Right lobe of liver (tissue), 6 donors: Measurements from ENCODE around the gene OPRL1. TPM values are rescaled to one million over a fixed set of nuclear protein-coding genes. Genes with fewer than 3 reads are reported as not detected.

Source experiments
- ATAC-seq, 4 donors: fragments of 200-7000 bp; cut with Tn5 transposase; one replicate each; pipeline ENCODE4 v1.9.1; 2020; ENCODE audit warnings: mild to moderate bottlenecking in 4 of 4, moderate library complexity in 4 of 4
- DNase-seq, 3 donors: peaks; one replicate each; pipeline ENCODE4 v3.0.0-alpha.2; 2020
- H3K27ac ChIP-seq, 3 donors: fragments of 200-600 bp; one replicate each; pipeline ENCODE4 v1.8.0; 2022
- H3K27me3 ChIP-seq, 2 donors: fragments of 200-600 bp; one replicate each; pipeline ENCODE4 v1.8.0; 2022
- H3K36me3 ChIP-seq, 4 donors: fragments of 200-600 bp; sonication (generic) in 1 of 4; one replicate each; pipeline versions ENCODE4 v1.5.1 to v1.8.0; 2017 to 2022; ENCODE audit warnings: control low read depth in 1 of 4
- H3K4me1 ChIP-seq, 4 donors: fragments of 200-600 bp; sonication (generic) in 1 of 4; one replicate each; pipeline versions ENCODE4 v1.5.1 to v1.8.0; 2017 to 2022; ENCODE audit warnings: control low read depth in 1 of 4
- H3K4me3 ChIP-seq, 3 donors: fragments of 200-600 bp; one replicate each; pipeline ENCODE4 v1.8.0; 2022
- H3K9me3 ChIP-seq, 4 donors: fragments of 200-600 bp; sonication (generic) in 1 of 4; one replicate each; pipeline versions ENCODE4 v1.5.1 to v1.8.0; 2017 to 2022; ENCODE audit warnings: control low read depth in 1 of 4
- POLR2A ChIP-seq: fragments of 450-650 bp; IDR thresholded peaks from one replicate; pipeline ENCODE4 v1.6.1; 2017; ENCODE audit warnings: antibody characterized with exemption, mild to moderate bottlenecking
- WGBS: methylation state at CpG from one replicate; pipeline ENCODE4 v1.1.6; 2018; ENCODE audit warnings: low coverage, low lambda C conversion rate; ENCODE audit not compliant: insufficient coverage; ENCODE audit errors: missing lambda C conversion rate; 5-methylcytosine and 5-hydroxymethylcytosine counted together
- intact Hi-C, 2 donors: fragments of 100-400 bp; cut with DNase I; formaldehyde crosslinking; loops; one replicate each; pipeline versions ENCODE4 v1.11.2 to v1.14.1; 2022
- total RNA-seq, 6 experiments: library from RNA; depleted of rRNA in 2 of 6; stranded (reverse); fragments of >200 nt in 2 of 6; fragmentation: NEBNext Ultra II Directional in 3 of 6; extraction: Animal tissue kit (Norgen Biotek cat#: 25700) in 3 of 6; gene quantifications; one replicate each; pipeline versions ENCODE4 v1.1.0 to v1.2.4, GENCODE V29; 2016 to 2023
- TF ChIP-seq, protein P1 (sequence below), 4 donors: fragments of 200-600 bp in 3 of 4; fragments of 450-650 bp in 1 of 4; IDR thresholded peaks; one replicate each; pipeline versions ENCODE4 v1.5.1 to v1.8.0; 2016 to 2022; ENCODE audit warnings: antibody characterized with exemption in 4 of 4, mild to moderate bottlenecking in 2 of 4
- donor health status: DM: no; HTN: yes; CAD: no.
- donor health status: DM: no; HTN: no; CAD: no.
- donor health status: DM: no; HTN: no; CAD: no.
- donor health status: DM: no; HTN: yes; CAD: no.
- donor health status: DM: no; HTN: yes; CAD: no.

The OPRL1 gene
- total RNA-seq, 6 experiments from 2014 or later: 0.13 to 0.32 (median 0.25) TPM; not detected in 1

GRCh38 chr20:64039293-64040160 is 40.4 kb upstream of the OPRL1 start:
- no peaks in the 10 kb centered on the region for H3K9me3 ChIP-seq
- WGBS: 15% methylated on average over 4 of the region's 17 CpGs
- peak; percentile 43 to 58 (median 48) for ATAC-seq
- peak overlapping the region in 1 of 3 donors; percentile 39 for H3K27ac ChIP-seq
- no peak for DNase-seq
- intact Hi-C loops: no loop called here
- peaks cover 0 to 7% (median 0%) of the 10 kb centered on the region in 4 donors for H3K4me1 ChIP-seq
- H3K4me3 ChIP-seq: peak overlapping the region; percentile 57 to 62 (median 61)
- no peaks in the 10 kb centered on the region for H3K36me3 ChIP-seq
- peaks cover 0 to 11% of the 10 kb centered on the region in 2 donors for H3K27me3 ChIP-seq
- TF ChIP-seq, protein P1, sequence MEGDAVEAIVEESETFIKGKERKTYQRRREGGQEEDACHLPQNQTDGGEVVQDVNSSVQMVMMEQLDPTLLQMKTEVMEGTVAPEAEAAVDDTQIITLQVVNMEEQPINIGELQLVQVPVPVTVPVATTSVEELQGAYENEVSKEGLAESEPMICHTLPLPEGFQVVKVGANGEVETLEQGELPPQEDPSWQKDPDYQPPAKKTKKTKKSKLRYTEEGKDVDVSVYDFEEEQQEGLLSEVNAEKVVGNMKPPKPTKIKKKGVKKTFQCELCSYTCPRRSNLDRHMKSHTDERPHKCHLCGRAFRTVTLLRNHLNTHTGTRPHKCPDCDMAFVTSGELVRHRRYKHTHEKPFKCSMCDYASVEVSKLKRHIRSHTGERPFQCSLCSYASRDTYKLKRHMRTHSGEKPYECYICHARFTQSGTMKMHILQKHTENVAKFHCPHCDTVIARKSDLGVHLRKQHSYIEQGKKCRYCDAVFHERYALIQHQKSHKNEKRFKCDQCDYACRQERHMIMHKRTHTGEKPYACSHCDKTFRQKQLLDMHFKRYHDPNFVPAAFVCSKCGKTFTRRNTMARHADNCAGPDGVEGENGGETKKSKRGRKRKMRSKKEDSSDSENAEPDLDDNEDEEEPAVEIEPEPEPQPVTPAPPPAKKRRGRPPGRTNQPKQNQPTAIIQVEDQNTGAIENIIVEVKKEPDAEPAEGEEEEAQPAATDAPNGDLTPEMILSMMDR (IDR thresholded peaks at IDR 0.05): no peak
- TF ChIP-seq POLR2A: no peak

GRCh38 chr20:64040231-64041039 is 39.4 kb upstream of the OPRL1 start:
- no peak for DNase-seq
- Histone ChIP-seq H3K27me3 (peaks cover 0 to 11% of the 10 kb centered on the region in 2 donors), H3K9me3 (no peaks in the 10 kb centered on the region), H3K4me1 (peaks cover 0 to 7% (median 0%) of the 10 kb centered on the region in 4 donors), H3K4me3 (no peak overlapping the region), H3K36me3 (no peaks in the 10 kb centered on the region), H3K27ac (no peak overlapping the region)
- intact Hi-C loops: no loop called here
- no peak for ATAC-seq
- TF ChIP-seq, protein P1 (IDR thresholded peaks at IDR 0.05): no peak
- TF ChIP-seq POLR2A: no peak
- 20% methylated on average over 2 of the region's 12 CpGs for WGBS

- no peaks in the 10 kb centered on the region for H3K9me3 ChIP-seq
- no peaks in the 10 kb centered on the region for H3K36me3 ChIP-seq
- ATAC-seq (no peak), DNase-seq (no peak)
- intact Hi-C loops: no loop called here
- TF ChIP-seq, protein P1 (IDR thresholded peaks at IDR 0.05): no peak
- WGBS: no CpG with 5 or more reads among the region's 15 CpGs
- peaks cover 0 to 11% of the 10 kb centered on the region in 2 donors for H3K27me3 ChIP-seq
- H3K4me3 ChIP-seq: no peak overlapping the region
- H3K4me1 ChIP-seq: peaks cover 0 to 7% (median 0%) of the 10 kb centered on the region in 4 donors
- H3K27ac ChIP-seq: no peak overlapping the region
Observed at GRCh38 chr20:64041040-64041780, 38.7 kb upstream of the OPRL1 start.

DNA sequence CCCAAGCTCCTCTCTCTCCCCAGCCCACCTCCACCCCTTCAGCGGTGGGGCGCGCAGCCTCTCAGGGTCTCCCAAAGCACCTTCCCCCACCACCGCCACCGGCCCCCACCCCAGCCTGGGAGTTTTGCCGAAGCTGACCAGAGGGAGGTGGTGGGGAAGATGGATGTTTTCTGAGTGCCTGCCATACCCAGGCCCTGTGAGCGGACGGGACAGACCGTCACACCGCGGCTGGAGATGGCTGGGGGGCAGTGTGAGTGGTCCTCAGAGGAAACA is 38.2 kb upstream of the OPRL1 start:
- DNase-seq (no peak), ATAC-seq (no peak)
- WGBS: 39% methylated on average over 6 of the region's 11 CpGs
- no peak overlapping the region for H3K4me3 ChIP-seq
- H3K27me3 ChIP-seq: peaks cover 0 to 11% of the 10 kb centered on the region in 2 donors
- no peak for TF ChIP-seq POLR2A
- TF ChIP-seq, protein P1 (IDR thresholded peaks at IDR 0.05): no peak
- no peak overlapping the region for H3K27ac ChIP-seq
- H3K4me1 ChIP-seq: peaks cover 0 to 7% (median 0%) of the 10 kb centered on the region in 4 donors
- no peaks in the 10 kb centered on the region for H3K9me3 ChIP-seq
- no peaks in the 10 kb centered on the region for H3K36me3 ChIP-seq
- intact Hi-C loops: no loop called here
